ENCODE results near the gene FARS2.

Gene FARS2

GRCh38 chr6:5285081-5285480 is 23.8 kb downstream of the FARS2 start:
- no peak for TF ChIP-seq CTCF (IDR thresholded peaks at IDR 0.05; ENCODE audit: borderline replicate concordance, insufficient read depth, low read depth, low read length)
- no peak overlapping the region for H3K4me3 ChIP-seq (ENCODE audit: low read depth, low read length)

- no peak overlapping the region for H3K4me3 ChIP-seq (ENCODE audit: low read depth, low read length)
- no peak for TF ChIP-seq CTCF (IDR thresholded peaks at IDR 0.05; ENCODE audit: borderline replicate concordance, insufficient read depth, low read depth, low read length)
Observed at GRCh38 chr6:5285526-5285925, 24.2 kb downstream of the FARS2 start.

GRCh38 chr6:5286780-5287179 is 25.5 kb downstream of the FARS2 start:
- TF ChIP-seq CTCF (IDR thresholded peaks at IDR 0.05; ENCODE audit: borderline replicate concordance, insufficient read depth, low read depth, low read length): no peak
- no peak overlapping the region for H3K4me3 ChIP-seq (ENCODE audit: low read depth, low read length)

- H3K4me3 ChIP-seq (ENCODE audit: low read depth, low read length): no peak overlapping the region
Observed at GRCh38 chr6:5287205-5287965, 26.1 kb downstream of the FARS2 start.

GRCh38 chr6:5287966-5288297 is 26.6 kb downstream of the FARS2 start:
- no peak for TF ChIP-seq CTCF (IDR thresholded peaks at IDR 0.05; ENCODE audit: borderline replicate concordance, insufficient read depth, low read depth, low read length)
- H3K4me3 ChIP-seq (ENCODE audit: low read depth, low read length): no peak overlapping the region

More at GRCh38 chr6:5287205-5287965, 26.1 kb downstream of the FARS2 start:
- TF ChIP-seq CTCF (IDR thresholded peaks at IDR 0.05; ENCODE audit: borderline replicate concordance, insufficient read depth, low read depth, low read length): no peak

- TF ChIP-seq CTCF (IDR thresholded peaks at IDR 0.05; ENCODE audit: borderline replicate concordance, insufficient read depth, low read depth, low read length): no peak
- no peak overlapping the region for H3K4me3 ChIP-seq (ENCODE audit: low read depth, low read length)
Observed at GRCh38 chr6:5290097-5290496, 28.8 kb downstream of the FARS2 start.

GRCh38 chr6:5290500-5290899 is 29.2 kb downstream of the FARS2 start:
- no peak for TF ChIP-seq CTCF (IDR thresholded peaks at IDR 0.05; ENCODE audit: borderline replicate concordance, insufficient read depth, low read depth, low read length)
- H3K4me3 ChIP-seq (ENCODE audit: low read depth, low read length): no peak overlapping the region
